GM21529 (cell line): ENCODE measurements around the gene GLI3.
A peak's percentile ranks its signal among the peaks of the same experiment; 100 is the strongest.

Experiments
- ATAC-seq: cut with Tn5 transposase; IDR thresholded peaks from one replicate; pipeline ENCODE4 v1.9.1; 2021; ENCODE audit not compliant: unreplicated experiment

Gene GLI3

GRCh38 chr7:42236266-42236975, 588 bp downstream of the GLI3 start:
- ATAC-seq: peak; percentile 29

GRCh38 chr7:42235741-42236161, 1.3 kb downstream of the GLI3 start:
- no peak for ATAC-seq

GRCh38 chr7:42234736-42235135, 2.3 kb downstream of the GLI3 start:
- no peak for ATAC-seq

GRCh38 chr7:42233695-42234331, 3.2 kb downstream of the GLI3 start:
- ATAC-seq: no peak

- ATAC-seq: no peak
Measured at GRCh38 chr7:42233171-42233570, 3.8 kb downstream of the GLI3 start.

- ATAC-seq: no peak
Measured at GRCh38 chr7:42232275-42232674, 4.7 kb downstream of the GLI3 start.

- no peak for ATAC-seq
Measured at GRCh38 chr7:42231043-42231787, 5.8 kb downstream of the GLI3 start.

GRCh38 chr7:42227936-42228591, 8.9 kb downstream of the GLI3 start:
- ATAC-seq: peak; percentile 25

GRCh38 chr7:42227541-42227935, 9.5 kb downstream of the GLI3 start:
- ATAC-seq: peak; percentile 71

- ATAC-seq: no peak
Measured at GRCh38 chr7:42227021-42227420, 10.0 kb downstream of the GLI3 start.

GRCh38 chr7:42226354-42226941, 10.6 kb downstream of the GLI3 start:
- ATAC-seq: no peak

- ATAC-seq: no peak
Measured at GRCh38 chr7:42224391-42225003, 12.5 kb downstream of the GLI3 start.

- ATAC-seq: no peak
Measured at GRCh38 chr7:42222891-42223290, 14.1 kb downstream of the GLI3 start.

- no peak for ATAC-seq
Measured at GRCh38 chr7:42222125-42222524, 14.9 kb downstream of the GLI3 start.

- ATAC-seq: no peak
Measured at GRCh38 chr7:42221304-42221703, 15.7 kb downstream of the GLI3 start.

- no peak for ATAC-seq
Measured at GRCh38 chr7:42219447-42219846, 17.6 kb downstream of the GLI3 start.

- no peak for ATAC-seq
Measured at GRCh38 chr7:42218248-42218647, 18.8 kb downstream of the GLI3 start.

GRCh38 chr7:42217548-42217947, 19.5 kb downstream of the GLI3 start:
- no peak for ATAC-seq

- ATAC-seq: no peak
Measured at GRCh38 chr7:42217053-42217452, 20.0 kb downstream of the GLI3 start.

- no peak for ATAC-seq
Measured at GRCh38 chr7:42214060-42214679, 22.8 kb downstream of the GLI3 start.
